ENCODE results near the gene APLP2. TPM values are rescaled to one million over a fixed set of nuclear protein-coding genes. Genes with fewer than 3 reads are reported as not detected.

The APLP2 gene
- total RNA-seq, 4 donors from 2014 or later, result 226 to 376 (median 262) TPM

- intact Hi-C loops (cut with DNase I; ENCODE audit: low total_unique reads), result no loop called here
- no peak for DNase-seq
- TF ChIP-seq POLR2A (IDR thresholded peaks at IDR 0.05) (no peak), CTCF (IDR thresholded peaks at IDR 0.05) (no peak)
- H3K36me3 ChIP-seq, result no peaks in the 10 kb centered on the region
- H3K4me3 ChIP-seq, result no peak overlapping the region
- H3K9me3 ChIP-seq, result no peaks in the 10 kb centered on the region
- no peaks in the 10 kb centered on the region for H3K4me1 ChIP-seq
- no peaks in the 10 kb centered on the region for H3K27me3 ChIP-seq
- no peak overlapping the region for H3K27ac ChIP-seq
These were observed 44.3 kb upstream of the APLP2 start for GRCh38 chr11:130025371-130025770.

GRCh38 chr11:130029137-130029536 is 40.6 kb upstream of the APLP2 start:
- intact Hi-C loops (cut with DNase I; ENCODE audit: low total_unique reads), result no loop called here
- Histone ChIP-seq H3K4me1 (no peaks in the 10 kb centered on the region), H3K27me3 (no peaks in the 10 kb centered on the region), H3K4me3 (no peak overlapping the region), H3K36me3 (no peaks in the 10 kb centered on the region), H3K27ac (no peak overlapping the region), H3K9me3 (no peaks in the 10 kb centered on the region)
- no peak for TF ChIP-seq CTCF (IDR thresholded peaks at IDR 0.05)
- TF ChIP-seq POLR2A (IDR thresholded peaks at IDR 0.05), result no peak
- no peak for DNase-seq

GRCh38 chr11:130031056-130031455 is 38.6 kb upstream of the APLP2 start:
- Histone ChIP-seq H3K27me3 (no peaks in the 10 kb centered on the region), H3K4me3 (no peak overlapping the region), H3K9me3 (no peaks in the 10 kb centered on the region), H3K4me1 (no peaks in the 10 kb centered on the region), H3K36me3 (no peaks in the 10 kb centered on the region), H3K27ac (no peak overlapping the region)
- intact Hi-C loops (cut with DNase I; ENCODE audit: low total_unique reads), result no loop called here
- TF ChIP-seq POLR2A (IDR thresholded peaks at IDR 0.05), result no peak
- no peak for TF ChIP-seq CTCF (IDR thresholded peaks at IDR 0.05)
- no peak for DNase-seq

GRCh38 chr11:130031945-130032344 is 37.7 kb upstream of the APLP2 start:
- H3K36me3 ChIP-seq, result no peaks in the 10 kb centered on the region
- TF ChIP-seq CTCF (IDR thresholded peaks at IDR 0.05), result no peak
- no peak for TF ChIP-seq POLR2A (IDR thresholded peaks at IDR 0.05)
- intact Hi-C loops (cut with DNase I; ENCODE audit: low total_unique reads), result no loop called here
- no peaks in the 10 kb centered on the region for H3K9me3 ChIP-seq
- H3K27me3 ChIP-seq, result no peaks in the 10 kb centered on the region
- no peak for DNase-seq
- H3K4me1 ChIP-seq, result no peaks in the 10 kb centered on the region
- no peak overlapping the region for H3K27ac ChIP-seq
- H3K4me3 ChIP-seq, result no peak overlapping the region

- DNase-seq, result no peak
- TF ChIP-seq POLR2A (IDR thresholded peaks at IDR 0.05), result no peak
- TF ChIP-seq CTCF (IDR thresholded peaks at IDR 0.05), result no peak
- H3K27me3 ChIP-seq, result no peaks in the 10 kb centered on the region
- H3K36me3 ChIP-seq, result no peaks in the 10 kb centered on the region
- no peaks in the 10 kb centered on the region for H3K4me1 ChIP-seq
- H3K27ac ChIP-seq, result no peak overlapping the region
- intact Hi-C loops (cut with DNase I; ENCODE audit: low total_unique reads), result no loop called here
- H3K9me3 ChIP-seq, result no peaks in the 10 kb centered on the region
- no peak overlapping the region for H3K4me3 ChIP-seq
These were observed 36.8 kb upstream of the APLP2 start for GRCh38 chr11:130032931-130033330.
